H1 (cell line): ENCODE measurements around the gene STEAP2. TPM values are rescaled to one million over a fixed set of nuclear protein-coding genes. Genes with fewer than 3 reads are reported as not detected.

ENCODE experiments used
- CTCF ChIA-PET: fragments of 300-600 bp; sonication (Branson Sonifier 250); formaldehyde crosslinking; loops from one replicate; lab custom pipeline; 2021; ENCODE audit not compliant: partially characterized antibody; lab: Charles Lee
- POLR2A ChIA-PET: fragments of 300-600 bp; sonication (Branson Sonifier 250); formaldehyde crosslinking; loops from one replicate; lab custom pipeline; 2021; ENCODE audit warnings: inconsistent platforms; ENCODE audit not compliant: partially characterized antibody; lab: Charles Lee
- DNase-seq, 2 experiments: peaks; one replicate each; pipeline versions ENCODE4 v3.0.0 to v3.0.0-alpha.2; 2010 to 2022; ENCODE audit warnings: low spot score in 2 of 2, low read depth in 1 of 2, mixed read lengths in 1 of 2
- FAIRE-seq: peaks from 2 replicates; lab custom pipeline; 2011; peaks lifted over from hg19 to GRCh38; lab: Jason Lieb, UNC
- H2AFZ ChIP-seq: 2 replicates; pipeline ENCODE4 v1.8.1; 2012; ENCODE audit warnings: low read length, inconsistent platforms
- H2AK5ac ChIP-seq: 2 replicates; pipeline ENCODE4 v1.6.1; 2013; ENCODE audit warnings: low read depth, low read length
- H2BK120ac ChIP-seq: replicated peaks from 2 replicates; pipeline ENCODE3; 2013; ENCODE audit warnings: low read depth, low read length, inconsistent platforms
- H2BK12ac ChIP-seq: 2 replicates; pipeline ENCODE4 v1.6.1; 2013; ENCODE audit warnings: low read depth, low read length
- H2BK15ac ChIP-seq: 2 replicates; pipeline ENCODE4 v1.6.1; 2013; ENCODE audit warnings: low read length
- H2BK20ac ChIP-seq: 2 replicates; pipeline ENCODE4 v1.6.1; 2013; ENCODE audit warnings: low read length
- H2BK5ac ChIP-seq: 2 replicates; pipeline ENCODE4 v1.6.1; 2013; ENCODE audit warnings: low read depth, low read length
- H3K14ac ChIP-seq: 2 replicates; pipeline ENCODE4 v1.6.1; 2013; ENCODE audit warnings: inconsistent platforms; ENCODE audit not compliant: insufficient read length
- H3K18ac ChIP-seq: 2 replicates; pipeline ENCODE4 v1.6.1; 2013; ENCODE audit warnings: low read length; ENCODE audit errors: extremely low read depth
- H3K23ac ChIP-seq: 2 replicates; pipeline ENCODE4 v1.6.1; 2013; ENCODE audit warnings: inconsistent platforms; ENCODE audit not compliant: insufficient read length
- H3K23me2 ChIP-seq: 2 replicates; pipeline ENCODE4 v1.6.1; 2013; ENCODE audit warnings: low read depth, low read length
- H3K27ac ChIP-seq: 2 replicates; pipeline ENCODE4 v1.6.1; 2011; ENCODE audit warnings: low read depth, low read length, inconsistent platforms
- H3K27me3 ChIP-seq, 4 experiments: replicated peaks in 1 of 4; 1 replicate in 1 of 4; 2 replicates in 3 of 4; pipeline versions ENCODE4 v1.6.1 to v1.8.1; 2011 to 2013; ENCODE audit warnings: low read length in 3 of 4, mild to moderate bottlenecking in 3 of 4, inconsistent platforms in 2 of 4, mixed read lengths in 2 of 4, moderate library complexity in 1 of 4; ENCODE audit not compliant: control insufficient read depth in 3 of 4, insufficient read depth in 3 of 4; ENCODE audit errors: extremely low read depth in 1 of 4
- H3K36me3 ChIP-seq, 4 experiments: 2 replicates each; pipeline versions ENCODE4 v1.6.1 to v1.8.1; 2011 to 2013; ENCODE audit warnings: mild to moderate bottlenecking in 4 of 4, low read length in 3 of 4, moderate library complexity in 2 of 4, control low read depth in 1 of 4, inconsistent platforms in 1 of 4; ENCODE audit not compliant: insufficient read depth in 4 of 4, control insufficient read depth in 2 of 4
- H3K4ac ChIP-seq: replicated peaks from 2 replicates; pipeline ENCODE3; 2013; ENCODE audit warnings: low read length, low read depth, mixed read lengths, inconsistent platforms; ENCODE audit not compliant: insufficient read length
- H3K4me1 ChIP-seq, 4 experiments: replicated peaks in 1 of 4; 1 replicate in 1 of 4; 2 replicates in 3 of 4; pipeline versions ENCODE4 v1.6.1 to v1.8.1; 2011 to 2013; ENCODE audit warnings: low read length in 3 of 4, inconsistent platforms in 2 of 4, mixed read lengths in 1 of 4; ENCODE audit not compliant: insufficient read depth in 4 of 4, control insufficient read depth in 3 of 4
- H3K4me2 ChIP-seq, 2 experiments: 2 replicates each; pipeline versions ENCODE4 v1.6.1 to v1.8.1; 2011 to 2013; ENCODE audit warnings: low read depth in 2 of 2, low read length in 2 of 2, control low read depth in 1 of 2, inconsistent platforms in 1 of 2, mild to moderate bottlenecking in 1 of 2; ENCODE audit not compliant: insufficient read depth in 1 of 2
- H3K4me3 ChIP-seq, 4 experiments: fragments of 200-600, 300-600 bp in 1 of 4; sonication (generic), shearing (Covaris generic), sonication (Bioruptor Twin) in 1 of 4; 2 replicates each; pipeline versions ENCODE4 v1.5.1 to v1.8.1; 2011 to 2016; ENCODE audit warnings: low read length in 4 of 4, low read depth in 3 of 4, control low read depth in 2 of 4, inconsistent platforms in 2 of 4, mild to moderate bottlenecking in 2 of 4, mixed read lengths in 1 of 4, moderate library complexity in 1 of 4; ENCODE audit not compliant: insufficient read depth in 2 of 4; ENCODE audit errors: extremely low read depth in 1 of 4
- H3K56ac ChIP-seq: replicated peaks from 2 replicates; pipeline ENCODE3; 2013; ENCODE audit warnings: low read depth, mild to moderate bottlenecking, mixed read lengths, low read length, inconsistent platforms; ENCODE audit not compliant: insufficient read length
- H3K79me1 ChIP-seq: 2 replicates; pipeline ENCODE4 v1.6.1; 2013; ENCODE audit warnings: low read depth, low read length, control low read depth
- H3K79me2 ChIP-seq, 2 experiments: 2 replicates each; pipeline versions ENCODE4 v1.6.1 to v1.8.1; 2012 to 2013; ENCODE audit warnings: low read length in 2 of 2, mild to moderate bottlenecking in 2 of 2, inconsistent platforms in 1 of 2; ENCODE audit not compliant: insufficient read depth in 2 of 2, control insufficient read depth in 1 of 2
- H3K9ac ChIP-seq, 4 experiments: replicated peaks in 1 of 4; 1 replicate in 1 of 4; 2 replicates in 3 of 4; pipeline versions ENCODE4 v1.6.1 to v1.8.1; 2011 to 2013; ENCODE audit warnings: low read depth in 3 of 4, low read length in 3 of 4, control low read depth in 2 of 4, mild to moderate bottlenecking in 2 of 4, moderate library complexity in 2 of 4, inconsistent platforms in 1 of 4; ENCODE audit errors: extremely low read depth in 1 of 4
- H3K9me3 ChIP-seq, 2 experiments: 2 replicates each; pipeline versions ENCODE4 v1.6.1 to v1.8.1; 2012 to 2013; ENCODE audit warnings: mild to moderate bottlenecking in 2 of 2, moderate library complexity in 2 of 2, control low read depth in 1 of 2, inconsistent platforms in 1 of 2, low read depth in 1 of 2, low read length in 1 of 2, mixed read lengths in 1 of 2; ENCODE audit not compliant: insufficient read depth in 2 of 2
- H4K20me1 ChIP-seq, 2 experiments: replicated peaks in 1 of 2; 2 replicates each; pipeline versions ENCODE3 to v1.8.1; 2011 to 2013; ENCODE audit warnings: inconsistent platforms in 2 of 2, low read length in 2 of 2, mild to moderate bottlenecking in 1 of 2; ENCODE audit not compliant: insufficient read depth in 2 of 2, control insufficient read depth in 1 of 2
- H4K5ac ChIP-seq: 2 replicates; pipeline ENCODE4 v1.6.1; 2013; ENCODE audit warnings: low read length, low read depth, mixed read lengths, inconsistent platforms; ENCODE audit not compliant: insufficient read length
- H4K8ac ChIP-seq: 2 replicates; pipeline ENCODE4 v1.8.0; 2013; ENCODE audit warnings: mild to moderate bottlenecking, moderate library complexity, low read length, inconsistent platforms; ENCODE audit not compliant: insufficient read depth; ENCODE audit errors: extremely low read depth
- H4K91ac ChIP-seq: replicated peaks from 2 replicates; pipeline ENCODE3; 2013; ENCODE audit warnings: low read length, mixed read lengths, inconsistent platforms; ENCODE audit not compliant: insufficient read length
- ASH2L ChIP-seq: fragments of 200-600, 300-600 bp; sonication (generic); IDR thresholded peaks from one replicate; pipeline ENCODE4 v1.7.1; 2017; ENCODE audit warnings: low read length
- BACH1 ChIP-seq: IDR thresholded peaks from 2 replicates; pipeline ENCODE4 v1.6.1; 2012; ENCODE audit warnings: low read length, improper control_type of control experiment
- BRCA1 ChIP-seq: IDR thresholded peaks from 2 replicates; pipeline ENCODE4 v1.6.1; 2012; ENCODE audit warnings: low read depth, low read length, improper control_type of control experiment
- FOSL1 ChIP-seq: IDR thresholded peaks from 2 replicates; pipeline ENCODE4 v1.6.1; 2011; ENCODE audit warnings: mild to moderate bottlenecking, low read depth, low read length, moderate library complexity; ENCODE audit not compliant: insufficient read depth
- GTF2F1 ChIP-seq: IDR thresholded peaks from 2 replicates; pipeline ENCODE4 v1.6.1; 2012; ENCODE audit warnings: low read depth, low read length, improper control_type of control experiment, borderline replicate concordance
- HDAC2 ChIP-seq, 2 experiments: fragments of 300-600 bp in 1 of 2; sonication (generic) in 1 of 2; IDR thresholded peaks; 2 replicates each; pipeline ENCODE4 v1.6.1; 2011 to 2012; ENCODE audit warnings: low read depth in 2 of 2, low read length in 2 of 2, mild to moderate bottlenecking in 2 of 2, moderate library complexity in 2 of 2, borderline replicate concordance in 1 of 2, inconsistent platforms in 1 of 2
- JUN ChIP-seq: IDR thresholded peaks from 2 replicates; pipeline ENCODE4 v1.6.1; 2011; ENCODE audit warnings: low read depth, mild to moderate bottlenecking, improper control_type of control experiment, low read length
- KDM1A ChIP-seq: fragments of 200-600, 300-600 bp; sonication (generic); IDR thresholded peaks from 2 replicates; pipeline ENCODE4 v1.7.1; 2016; ENCODE audit warnings: mild to moderate bottlenecking, low read length, borderline replicate concordance
- RAD21 ChIP-seq, 2 experiments: IDR thresholded peaks in 1 of 2; conservative IDR thresholded peaks in 1 of 2; 2 replicates each; pipeline ENCODE4 v1.6.1; 2011; ENCODE audit warnings: low read depth in 2 of 2, low read length in 2 of 2, improper control_type of control experiment in 1 of 2, inconsistent platforms in 1 of 2, mild to moderate bottlenecking in 1 of 2, moderate library complexity in 1 of 2
- RBBP5 ChIP-seq: IDR thresholded peaks from 2 replicates; pipeline ENCODE4 v1.7.1; 2012; ENCODE audit warnings: low read depth, mild to moderate bottlenecking, inconsistent platforms, low read length, moderate library complexity, borderline replicate concordance
- RNF2 ChIP-seq: fragments of 200-900, 300-1000 bp; sonication (generic); IDR thresholded peaks from 2 replicates; pipeline ENCODE4 v1.7.1; 2016; ENCODE audit warnings: borderline replicate concordance, low read depth, mild to moderate bottlenecking, antibody characterized with exemption, low read length; ENCODE audit not compliant: poor library complexity, severe bottlenecking; ENCODE audit errors: missing control alignments
- SAP30 ChIP-seq: fragments of 300-600 bp; sonication (generic); IDR thresholded peaks from 2 replicates; pipeline ENCODE4 v1.7.1; 2012; ENCODE audit warnings: low read length, moderate library complexity, mild to moderate bottlenecking, inconsistent platforms; ENCODE audit not compliant: insufficient read depth, insufficient replicate concordance
- SP2 ChIP-seq: IDR thresholded peaks from 2 replicates; pipeline ENCODE4 v1.6.1; 2012; ENCODE audit warnings: mild to moderate bottlenecking, low read length, inconsistent platforms
- ZNF274 ChIP-seq: IDR thresholded peaks from 2 replicates; pipeline ENCODE4 v1.7.0; 2012; ENCODE audit warnings: low read length, borderline replicate concordance; ENCODE audit errors: extremely low read depth
- WGBS, 2 experiments: shearing (Covaris generic) in 1 of 2; methylation state at CpG; one replicate each; pipeline versions ENCODE4 v1.1.6 to v1.1.7; 2013 to 2015; ENCODE audit warnings: low lambda C conversion rate in 2 of 2, mixed read lengths in 2 of 2, inconsistent platforms in 1 of 2, low coverage in 1 of 2, missing lambda C conversion rate in 1 of 2; ENCODE audit not compliant: insufficient replicate concordance in 2 of 2, insufficient coverage in 1 of 2, insufficient read length in 1 of 2; ENCODE audit errors: extremely low coverage in 1 of 2, missing lambda C conversion rate in 1 of 2; 5-methylcytosine and 5-hydroxymethylcytosine counted together
- polyA plus RNA-seq, 7 experiments: library from polyadenylated mRNA; depleted of rRNA in 3 of 7; stranded (reverse) in 5 of 7; unstranded in 2 of 7; fragments of >200 nt in 5 of 7; fragments of 200-250 nt in 2 of 7; gene quantifications; 1 replicate in 5 of 7; 2 replicates in 1 of 7; 4 replicates in 1 of 7; pipeline versions ENCODE4 v1.2.1 to v1.2.3, GENCODE V29; 2011 to 2013; ENCODE audit warnings: missing spikeins in 2 of 7, mixed read lengths in 2 of 7
- total RNA-seq: library from RNA; stranded (reverse); fragmentation: NEBNext Ultra II Directional; extraction: Animal tissue kit (Norgen Biotek cat#: 25700); gene quantifications from 2 replicates; pipeline ENCODE4 v1.2.1, GENCODE V29; 2021

Gene STEAP2
- total and polyA plus RNA-seq, 2 of the 8 experiments (the other 6 are each of a cell fraction or from before 2014, with no cell fraction given), result 13.4 to 18.4 TPM

DNA sequence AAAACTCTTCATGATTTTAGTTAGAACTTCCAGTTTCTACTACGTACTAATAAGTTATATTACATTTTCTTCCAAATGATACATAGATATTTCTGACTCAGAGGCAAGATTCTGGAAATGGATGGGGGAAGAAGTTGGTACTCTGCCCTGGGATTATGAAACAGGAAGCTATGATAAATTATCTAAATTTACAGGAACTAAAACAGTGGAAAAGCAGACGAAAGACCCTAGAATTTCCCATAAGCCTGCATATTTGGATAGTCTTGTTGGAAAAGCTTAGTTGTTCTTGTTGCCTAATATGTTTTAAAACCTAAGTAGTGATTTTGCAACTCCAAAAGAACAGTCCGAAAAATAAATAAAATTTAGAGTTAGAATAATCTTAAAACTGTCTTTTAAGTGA lies 55.3 kb downstream of the STEAP2 start:
- FAIRE-seq, result no peak
- H3K36me3 ChIP-seq, result no peaks in the 10 kb centered on the region
- H3K4ac ChIP-seq, result no peak overlapping the region
- no peak overlapping the region for H2AK5ac ChIP-seq
- H2AFZ ChIP-seq, result no peak overlapping the region
- H4K91ac ChIP-seq, result no peak overlapping the region
- no peaks in the 10 kb centered on the region for H3K9me3 ChIP-seq
- no peaks in the 10 kb centered on the region for H3K27me3 ChIP-seq
- H2BK20ac ChIP-seq, result no peak overlapping the region
- H3K4me1 ChIP-seq, result no peaks in the 10 kb centered on the region
- DNase-seq, result no peak
- H4K20me1 ChIP-seq, result no peaks in the 10 kb centered on the region
- H2BK120ac ChIP-seq, result no peak overlapping the region
- H3K23ac ChIP-seq, result no peak overlapping the region
- no peak overlapping the region for H4K8ac ChIP-seq
- no peak overlapping the region for H2BK15ac ChIP-seq
- no peak overlapping the region for H3K27ac ChIP-seq
- H3K14ac ChIP-seq, result no peak overlapping the region
- ChIA-PET POLR2A (no interaction called here), CTCF (interaction anchor here (0.9 to 1.3 kb wide), 3 partner anchors 17 to 113 kb away, joined by 3 read pairs; partner anchors contain the start of gene STEAP1)
- H3K9ac ChIP-seq, result no peak overlapping the region
- 90% methylated on average over 3 of the region's 3 CpGs; no CpG with 5 or more reads in 1 of the 2 experiments for WGBS, 2 experiments
- no peak overlapping the region for H3K18ac ChIP-seq
- no peak overlapping the region for H2BK5ac ChIP-seq
- H3K79me2 ChIP-seq, result no peaks in the 10 kb centered on the region
- no peaks in the 10 kb centered on the region for H3K79me1 ChIP-seq
- H3K56ac ChIP-seq, result no peak overlapping the region
- H3K23me2 ChIP-seq, result no peaks in the 10 kb centered on the region
- H3K4me3 ChIP-seq, result no peak overlapping the region
- H2BK12ac ChIP-seq, result no peak overlapping the region
- no peak overlapping the region for H3K4me2 ChIP-seq
- no peak overlapping the region for H4K5ac ChIP-seq
- TF ChIP-seq SAP30, result no peak
- TF ChIP-seq RBBP5, result no peak
- TF ChIP-seq JUN, result no peak
- TF ChIP-seq ZNF274, result no peak
- no peak for TF ChIP-seq BACH1
- no peak for TF ChIP-seq GTF2F1
- TF ChIP-seq SP2, result no peak
- TF ChIP-seq RNF2, result no peak
- no peak for TF ChIP-seq ASH2L
- TF ChIP-seq FOSL1, result no peak
- no peak for TF ChIP-seq KDM1A
- TF ChIP-seq BRCA1, result no peak
- no peak for TF ChIP-seq RAD21 (IDR thresholded peaks at IDR 0.05 in 1 of 2, conservative IDR thresholded peaks at IDR 0.05 in 1 of 2; ENCODE audit: low read depth in 2 of 2, low read length in 2 of 2)
- TF ChIP-seq HDAC2 (IDR thresholded peaks at IDR 0.05; ENCODE audit: borderline replicate concordance in 1 of 2, low read depth in 2 of 2, low read length in 2 of 2), result no peak
